Measurements from ENCODE around the gene ITGBL1.

Gene ITGBL1

GRCh38 chr13:101544979-101545378 lies 92.5 kb downstream of the ITGBL1 start:
- TF ChIP-seq, protein P1, sequence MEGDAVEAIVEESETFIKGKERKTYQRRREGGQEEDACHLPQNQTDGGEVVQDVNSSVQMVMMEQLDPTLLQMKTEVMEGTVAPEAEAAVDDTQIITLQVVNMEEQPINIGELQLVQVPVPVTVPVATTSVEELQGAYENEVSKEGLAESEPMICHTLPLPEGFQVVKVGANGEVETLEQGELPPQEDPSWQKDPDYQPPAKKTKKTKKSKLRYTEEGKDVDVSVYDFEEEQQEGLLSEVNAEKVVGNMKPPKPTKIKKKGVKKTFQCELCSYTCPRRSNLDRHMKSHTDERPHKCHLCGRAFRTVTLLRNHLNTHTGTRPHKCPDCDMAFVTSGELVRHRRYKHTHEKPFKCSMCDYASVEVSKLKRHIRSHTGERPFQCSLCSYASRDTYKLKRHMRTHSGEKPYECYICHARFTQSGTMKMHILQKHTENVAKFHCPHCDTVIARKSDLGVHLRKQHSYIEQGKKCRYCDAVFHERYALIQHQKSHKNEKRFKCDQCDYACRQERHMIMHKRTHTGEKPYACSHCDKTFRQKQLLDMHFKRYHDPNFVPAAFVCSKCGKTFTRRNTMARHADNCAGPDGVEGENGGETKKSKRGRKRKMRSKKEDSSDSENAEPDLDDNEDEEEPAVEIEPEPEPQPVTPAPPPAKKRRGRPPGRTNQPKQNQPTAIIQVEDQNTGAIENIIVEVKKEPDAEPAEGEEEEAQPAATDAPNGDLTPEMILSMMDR (IDR thresholded peaks at IDR 0.05; ENCODE audit: low read depth, low read length), result no peak
- H3K4me3 ChIP-seq (ENCODE audit: low read depth, low read length), result no peak overlapping the region

GRCh38 chr13:101545521-101545920 lies 93.0 kb downstream of the ITGBL1 start:
- TF ChIP-seq, protein P1 (IDR thresholded peaks at IDR 0.05; ENCODE audit: low read depth, low read length), result 0 out of 2 replicates have a peak, but pooled peaks have one; percentile 15

DNA sequence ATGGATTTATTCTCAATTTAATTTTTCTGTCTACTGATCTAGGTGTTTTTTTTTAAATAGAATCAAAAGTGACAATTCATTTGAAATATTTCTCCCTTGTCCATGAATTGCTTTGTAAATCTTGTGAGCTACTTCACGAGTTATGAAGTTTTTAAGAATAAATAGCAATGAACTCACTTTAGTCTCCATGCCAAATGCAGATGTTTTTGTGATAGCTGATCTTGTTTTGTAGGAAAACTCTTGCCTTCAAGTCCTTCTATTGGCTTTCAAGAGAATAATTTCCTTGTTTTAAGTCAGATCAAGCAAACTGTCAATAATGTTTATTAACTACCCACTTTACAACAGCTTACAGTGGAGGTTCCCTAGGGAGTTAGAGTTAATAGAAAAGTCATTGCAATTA lies 99.8 kb downstream of the ITGBL1 start:
- TF ChIP-seq, protein P1 (IDR thresholded peaks at IDR 0.05; ENCODE audit: low read depth, low read length), result no peak
- H3K4me3 ChIP-seq (ENCODE audit: low read depth, low read length), result no peak overlapping the region

More at GRCh38 chr13:101545521-101545920, 93.0 kb downstream of the ITGBL1 start:
- no peak overlapping the region for H3K4me3 ChIP-seq (ENCODE audit: low read depth, low read length)

DNA sequence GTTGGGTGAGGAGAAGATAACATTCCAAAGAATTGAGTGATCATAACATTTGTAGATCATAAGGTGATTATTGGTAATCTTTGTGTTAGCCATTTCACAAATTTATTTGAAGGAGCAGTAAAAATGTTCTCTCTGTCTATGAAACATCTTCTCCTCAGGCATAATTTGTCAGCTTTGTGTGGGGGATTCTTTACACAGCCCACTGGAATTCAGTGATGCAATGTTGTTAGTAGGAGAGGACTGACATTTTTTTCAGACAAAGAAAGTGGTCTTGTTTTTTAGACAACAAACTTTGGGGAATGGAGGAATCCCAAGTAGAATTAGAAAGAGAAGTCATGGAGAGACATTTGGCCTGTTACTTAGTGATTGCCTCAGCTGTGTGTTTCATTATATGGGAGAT lies 100.3 kb downstream of the ITGBL1 start:
- TF ChIP-seq, protein P1 (IDR thresholded peaks at IDR 0.05; ENCODE audit: low read depth, low read length), result no peak
- no peak overlapping the region for H3K4me3 ChIP-seq (ENCODE audit: low read depth, low read length)

DNA sequence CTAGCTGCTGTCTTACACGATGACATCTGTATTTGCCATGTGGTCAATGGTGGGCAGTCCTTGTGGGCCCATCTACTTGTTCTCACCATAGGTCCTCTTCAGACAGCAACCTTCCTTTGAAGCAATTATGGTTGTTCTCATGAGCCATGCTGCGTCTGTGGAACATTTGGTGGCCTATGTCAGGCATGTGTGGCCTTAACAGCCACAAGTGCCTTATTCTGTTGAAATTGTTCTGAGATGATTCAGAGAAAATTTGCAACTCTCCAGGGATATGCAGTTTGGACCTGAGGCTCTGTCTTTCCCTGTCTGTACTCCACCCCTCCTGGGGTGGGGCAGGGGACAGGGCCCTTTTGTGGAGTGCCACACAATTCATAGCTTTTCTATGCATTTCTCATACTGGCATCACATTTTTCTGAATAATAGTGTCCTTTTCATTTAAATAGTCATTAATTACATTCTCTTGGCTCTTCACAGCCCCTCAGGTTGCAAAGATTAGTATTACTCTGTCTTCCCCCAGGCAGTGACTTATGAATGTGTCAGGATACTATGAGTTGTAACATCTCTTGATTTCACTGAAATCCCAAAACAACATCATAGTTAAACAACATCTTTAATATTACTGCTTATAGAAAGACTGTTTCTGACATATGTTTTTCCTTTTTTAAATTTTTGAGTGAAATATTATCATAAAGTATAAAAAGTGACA lies 102.1 kb downstream of the ITGBL1 start:
- H3K4me3 ChIP-seq (ENCODE audit: low read depth, low read length), result no peak overlapping the region
- TF ChIP-seq, protein P1 (IDR thresholded peaks at IDR 0.05; ENCODE audit: low read depth, low read length), result no peak

- H3K4me3 ChIP-seq (ENCODE audit: low read depth, low read length), result no peak overlapping the region
- TF ChIP-seq, protein P1 (IDR thresholded peaks at IDR 0.05; ENCODE audit: low read depth, low read length), result no peak
Observed at GRCh38 chr13:101555610-101556009, 103.1 kb downstream of the ITGBL1 start.

DNA sequence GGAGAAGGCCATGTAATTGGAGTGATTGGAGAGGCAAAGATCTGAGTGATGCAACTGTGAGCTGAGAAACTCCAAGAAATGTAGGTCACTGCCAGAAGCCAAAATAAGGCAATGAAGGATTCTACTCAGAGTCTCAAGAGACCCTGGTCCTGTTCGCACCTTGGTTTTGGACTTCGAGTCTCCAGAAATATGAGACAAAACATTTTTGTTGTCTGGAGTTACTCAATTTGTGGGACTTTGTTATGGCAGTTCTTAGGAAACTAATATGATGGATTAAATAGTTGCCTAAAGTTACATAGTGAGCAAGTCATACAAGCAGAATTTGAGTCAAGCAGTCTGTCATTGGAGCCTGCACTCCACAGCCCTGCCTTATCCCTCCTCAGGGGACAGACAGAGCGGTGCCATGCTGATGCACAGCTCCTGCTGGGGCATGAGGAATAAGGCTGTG lies 104.2 kb downstream of the ITGBL1 start:
- H3K4me3 ChIP-seq (ENCODE audit: low read depth, low read length), result no peak overlapping the region
- TF ChIP-seq, protein P1 (IDR thresholded peaks at IDR 0.05; ENCODE audit: low read depth, low read length), result no peak
